ENCODE data around the gene CHGA. TPM values are rescaled to one million over a fixed set of nuclear protein-coding genes. Genes with fewer than 3 reads are reported as not detected.

CHGA gene
- total RNA-seq, 1 donor from 2014 or later: 5.4 TPM

GRCh38 chr14:92933481-92933880, 10.5 kb downstream of the CHGA start:
- no peak for DNase-seq (ENCODE audit: extremely low spot score in 2 of 2)
- TF ChIP-seq POLR2A (IDR thresholded peaks at IDR 0.05) (no peak), POLR2AphosphoS5 (IDR thresholded peaks at IDR 0.05; ENCODE audit: insufficient read depth in 1 of 2, low read depth in 1 of 2) (no peak), CTCF (IDR thresholded peaks at IDR 0.05) (no peak)
- Histone ChIP-seq H3K9me3 (no peaks in the 10 kb centered on the region), H3K27ac (no peak overlapping the region), H3K27me3 (no peaks in the 10 kb centered on the region), H3K4me1 (peaks cover 5% of the 10 kb centered on the region), H3K36me3 (no peaks in the 10 kb centered on the region), H3K4me3 (no peak overlapping the region)
- intact Hi-C loops (cut with DNase I): no loop called here

- Histone ChIP-seq H3K4me3 (no peak overlapping the region), H3K27ac (no peak overlapping the region), H3K27me3 (no peaks in the 10 kb centered on the region), H3K36me3 (no peaks in the 10 kb centered on the region), H3K9me3 (no peaks in the 10 kb centered on the region), H3K4me1 (peaks cover 5% of the 10 kb centered on the region)
- TF ChIP-seq POLR2AphosphoS5 (IDR thresholded peaks at IDR 0.05; ENCODE audit: insufficient read depth in 1 of 2, low read depth in 1 of 2) (no peak), CTCF (IDR thresholded peaks at IDR 0.05) (no peak), POLR2A (IDR thresholded peaks at IDR 0.05) (no peak)
- no peak for DNase-seq (ENCODE audit: extremely low spot score in 2 of 2)
- intact Hi-C loops (cut with DNase I): no loop called here
Measured at GRCh38 chr14:92934196-92935085, 11.5 kb downstream of the CHGA start.

- TF ChIP-seq CTCF (IDR thresholded peaks at IDR 0.05) (no peak), POLR2A (IDR thresholded peaks at IDR 0.05) (no peak), POLR2AphosphoS5 (IDR thresholded peaks at IDR 0.05; ENCODE audit: insufficient read depth in 1 of 2, low read depth in 1 of 2) (no peak)
- H3K9me3 ChIP-seq: no peaks in the 10 kb centered on the region
- H3K4me3 ChIP-seq: no peak overlapping the region
- no peak overlapping the region for H3K27ac ChIP-seq
- DNase-seq (ENCODE audit: extremely low spot score in 2 of 2): no peak
- peaks cover 5% of the 10 kb centered on the region for H3K4me1 ChIP-seq
- no peaks in the 10 kb centered on the region for H3K36me3 ChIP-seq
- H3K27me3 ChIP-seq: no peaks in the 10 kb centered on the region
- intact Hi-C loops (cut with DNase I): no loop called here
Measured at GRCh38 chr14:92935446-92935845, 12.5 kb downstream of the CHGA start.

- Histone ChIP-seq H3K4me1 (peaks cover 4% of the 10 kb centered on the region), H3K27ac (no peak overlapping the region), H3K4me3 (no peak overlapping the region), H3K9me3 (no peaks in the 10 kb centered on the region), H3K27me3 (no peaks in the 10 kb centered on the region), H3K36me3 (no peaks in the 10 kb centered on the region)
- no peak for DNase-seq (ENCODE audit: extremely low spot score in 2 of 2)
- intact Hi-C loops (cut with DNase I): no loop called here
- TF ChIP-seq POLR2A (IDR thresholded peaks at IDR 0.05): no peak
- TF ChIP-seq CTCF (IDR thresholded peaks at IDR 0.05): no peak
- TF ChIP-seq POLR2AphosphoS5 (IDR thresholded peaks at IDR 0.05; ENCODE audit: insufficient read depth in 1 of 2, low read depth in 1 of 2): no peak
Measured at GRCh38 chr14:92936085-92936484, 13.1 kb downstream of the CHGA start.
